Gastrocnemius medialis (tissue), 4 donors: ENCODE data around the gene HGFAC. TPM values are rescaled to one million over a fixed set of nuclear protein-coding genes. Genes with fewer than 3 reads are reported as not detected.

Source experiments
- ATAC-seq, 2 donors: fragments of 150-250 bp; one replicate each; pipeline ENCODE4 v1.9.1; 2016
- DNase-seq, 2 donors: peaks; one replicate each; pipeline ENCODE4 v3.0.0-alpha.2; 2019
- H3K27ac ChIP-seq, 4 donors: fragments of 200-600 bp; sonication (generic); 1 replicate in 1 of 4; 2 replicates in 3 of 4; pipeline ENCODE4 v1.5.1; 2016 to 2018; ENCODE audit warnings: mild to moderate bottlenecking in 2 of 4, moderate library complexity in 1 of 4
- H3K27me3 ChIP-seq, 3 donors: fragments of 200-600 bp; sonication (generic) in 2 of 3; 1 replicate in 1 of 3; 2 replicates in 2 of 3; pipeline versions ENCODE4 v1.5.1 to v1.6.0; 2016 to 2019; ENCODE audit warnings: mild to moderate bottlenecking in 1 of 3, moderate library complexity in 1 of 3
- H3K36me3 ChIP-seq, 2 donors: fragments of 200-600 bp; sonication (generic) in 1 of 2; one replicate each; pipeline ENCODE4 v1.5.1; 2017 to 2018
- H3K4me1 ChIP-seq, 2 donors: fragments of 200-600 bp; sonication (generic) in 1 of 2; one replicate each; pipeline ENCODE4 v1.5.1; 2016 to 2017; ENCODE audit warnings: mild to moderate bottlenecking in 2 of 2
- H3K4me3 ChIP-seq, 4 donors: fragments of 200-600 bp; sonication (generic) in 3 of 4; 1 replicate in 1 of 4; 2 replicates in 3 of 4; pipeline ENCODE4 v1.5.1; 2016 to 2019; ENCODE audit warnings: mild to moderate bottlenecking in 2 of 4
- H3K9me3 ChIP-seq, 3 donors: fragments of 200-600 bp; sonication (generic) in 2 of 3; 1 replicate in 1 of 3; 2 replicates in 2 of 3; pipeline ENCODE4 v1.5.1; 2016 to 2019
- POLR2A ChIP-seq, 2 donors: fragments of 450-650 bp; IDR thresholded peaks; one replicate each; pipeline ENCODE4 v1.6.1; 2017; ENCODE audit warnings: antibody characterized with exemption in 2 of 2, mild to moderate bottlenecking in 2 of 2, moderate library complexity in 2 of 2
- in situ Hi-C, 4 donors: fragments of 200-750 bp; cut with MboI; loops; one replicate each; pipeline versions ENCODE4 v1.15.0 to v1.8.0; 2017; ENCODE audit warnings: low sequenced_read_pairs in 4 of 4
- intact Hi-C: fragments of 100-400 bp; cut with DNase I; formaldehyde crosslinking; loops from one replicate; pipeline ENCODE4 v1.15.1; 2023; ENCODE audit warnings: low total_unique reads
- total RNA-seq, 4 donors: library from RNA; depleted of rRNA; stranded (reverse); fragments of >200 nt; gene quantifications; one replicate each; pipeline versions ENCODE4 v1.1.0 to v1.2.3, GENCODE V29; 2016
- TF ChIP-seq, protein P1 (sequence below), 5 experiments: fragments of 450-650 bp in 3 of 5; fragments of 200-600 bp in 2 of 5; sonication (generic) in 2 of 5; IDR thresholded peaks in 4 of 5; conservative IDR thresholded peaks in 1 of 5; 1 replicate in 4 of 5; 2 replicates in 1 of 5; pipeline ENCODE4 v1.5.1; 2016 to 2019; ENCODE audit warnings: antibody characterized with exemption in 5 of 5, mild to moderate bottlenecking in 3 of 5, moderate library complexity in 3 of 5

The HGFAC gene
- total RNA-seq, 4 donors from 2014 or later: 0.20 to 0.68 (median 0.59) TPM

DNA sequence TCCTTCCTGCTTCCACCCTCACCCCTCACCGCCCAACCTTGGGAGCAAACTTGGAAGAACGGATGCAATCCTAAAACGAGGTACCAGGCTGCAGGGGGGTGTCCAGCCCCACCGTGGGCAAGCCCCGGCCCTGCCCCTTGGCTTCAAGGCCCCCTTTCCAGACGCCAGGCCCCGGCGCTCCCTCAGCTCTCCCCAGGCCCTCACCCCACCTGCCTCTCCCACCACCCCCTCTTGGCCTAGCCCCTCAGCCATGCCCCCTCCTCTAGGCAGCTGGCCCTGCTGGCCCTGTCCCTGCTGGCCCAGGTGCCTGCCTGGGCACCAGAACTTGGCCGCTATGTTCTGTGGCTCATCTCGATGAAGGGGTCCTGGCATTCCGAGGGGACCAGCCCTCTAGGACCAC lies 56.6 kb downstream of the HGFAC start:
- H3K27ac ChIP-seq: peak overlapping the region in 1 of 4 donors; percentile 55
- TF ChIP-seq POLR2A (IDR thresholded peaks at IDR 0.05): no peak
- TF ChIP-seq, protein P1, sequence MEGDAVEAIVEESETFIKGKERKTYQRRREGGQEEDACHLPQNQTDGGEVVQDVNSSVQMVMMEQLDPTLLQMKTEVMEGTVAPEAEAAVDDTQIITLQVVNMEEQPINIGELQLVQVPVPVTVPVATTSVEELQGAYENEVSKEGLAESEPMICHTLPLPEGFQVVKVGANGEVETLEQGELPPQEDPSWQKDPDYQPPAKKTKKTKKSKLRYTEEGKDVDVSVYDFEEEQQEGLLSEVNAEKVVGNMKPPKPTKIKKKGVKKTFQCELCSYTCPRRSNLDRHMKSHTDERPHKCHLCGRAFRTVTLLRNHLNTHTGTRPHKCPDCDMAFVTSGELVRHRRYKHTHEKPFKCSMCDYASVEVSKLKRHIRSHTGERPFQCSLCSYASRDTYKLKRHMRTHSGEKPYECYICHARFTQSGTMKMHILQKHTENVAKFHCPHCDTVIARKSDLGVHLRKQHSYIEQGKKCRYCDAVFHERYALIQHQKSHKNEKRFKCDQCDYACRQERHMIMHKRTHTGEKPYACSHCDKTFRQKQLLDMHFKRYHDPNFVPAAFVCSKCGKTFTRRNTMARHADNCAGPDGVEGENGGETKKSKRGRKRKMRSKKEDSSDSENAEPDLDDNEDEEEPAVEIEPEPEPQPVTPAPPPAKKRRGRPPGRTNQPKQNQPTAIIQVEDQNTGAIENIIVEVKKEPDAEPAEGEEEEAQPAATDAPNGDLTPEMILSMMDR (IDR thresholded peaks at IDR 0.05 in 4 of 5, conservative IDR thresholded peaks at IDR 0.05 in 1 of 5): no peak
- no peaks in the 10 kb centered on the region for H3K36me3 ChIP-seq
- intact Hi-C loops: no loop called here
- no peak for DNase-seq
- no peaks in the 10 kb centered on the region for H3K9me3 ChIP-seq
- peaks cover 0 to 4% of the 10 kb centered on the region in 2 donors for H3K4me1 ChIP-seq
- in situ Hi-C loops: no loop called here
- ATAC-seq: no peak
- H3K27me3 ChIP-seq: no peaks in the 10 kb centered on the region
- H3K4me3 ChIP-seq: no peak overlapping the region

Other genes with a start within 250 kb of the HGFAC start
- 1 to 10 TPM in 1 of 4 donors, under 1 TPM in 3; 0.36 to 1.5 (median 0.48) TPM for gene MSANTD1, start 192.8 kb upstream of the HGFAC start, total RNA-seq
- gene RGS12, start 148.9 kb upstream of the HGFAC start, total RNA-seq: 10 to 100 TPM in 3 of 4 donors, 1 to 10 TPM in 1; 9.1 to 22.6 (median 21.1) TPM
- 10 to 100 TPM in 3 of 4 donors, 1 to 10 TPM in 1; 8.1 to 42.0 (median 13.2) TPM for gene DOK7, start 21.3 kb downstream of the HGFAC start, total RNA-seq
- gene LRPAP1, start 90.5 kb downstream of the HGFAC start, total RNA-seq: 100 to 1,000 TPM in 2 of 4 donors, 10 to 100 TPM in 2; 65.0 to 131 (median 100) TPM